ENCODE results near the gene OLFM1. TPM values are rescaled to one million over a fixed set of nuclear protein-coding genes. Genes with fewer than 3 reads are reported as not detected.

Gene OLFM1
- total RNA-seq, 1 experiment from 2014 or later: 3.5 TPM

DNA sequence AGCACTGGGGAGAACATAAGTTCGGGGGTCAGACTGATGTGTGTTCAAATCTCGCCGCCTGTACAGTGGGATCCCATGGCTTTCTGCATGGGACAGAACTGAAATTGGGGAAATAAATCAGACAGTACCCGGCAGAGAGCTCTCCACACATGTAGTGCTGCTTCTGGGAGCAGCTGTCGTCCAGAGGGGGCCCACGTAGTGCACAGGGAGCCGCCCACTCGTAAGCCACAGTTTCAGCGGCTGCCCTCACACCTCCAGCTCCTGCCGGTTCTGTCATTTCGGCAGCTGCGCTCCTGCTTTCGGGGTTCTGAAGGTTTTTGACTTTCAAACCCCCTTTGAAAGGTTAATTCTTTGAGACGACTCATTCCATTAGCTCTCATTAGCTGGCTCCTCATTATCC is 83.1 kb downstream of the OLFM1 start (continued):
- TF ChIP-seq, protein P1, sequence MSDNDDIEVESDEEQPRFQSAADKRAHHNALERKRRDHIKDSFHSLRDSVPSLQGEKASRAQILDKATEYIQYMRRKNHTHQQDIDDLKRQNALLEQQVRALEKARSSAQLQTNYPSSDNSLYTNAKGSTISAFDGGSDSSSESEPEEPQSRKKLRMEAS (IDR thresholded peaks at IDR 0.05): no peak
- TF ChIP-seq EZH2 (IDR thresholded peaks at IDR 0.05): no peak
- TF ChIP-seq EGR1 (IDR thresholded peaks at IDR 0.05; ENCODE audit: low read depth): no peak

Other genes starting within 250 kb of the OLFM1 start
- not detected for gene FCN2, start 206.9 kb upstream of the OLFM1 start, total RNA-seq (2021; ENCODE audit: unreplicated experiment)
- gene FCN1, start 169.8 kb upstream of the OLFM1 start, total RNA-seq (2021; ENCODE audit: unreplicated experiment): not detected